ENCODE measurements around the gene MPV17. TPM values are rescaled to one million over a fixed set of nuclear protein-coding genes. Genes with fewer than 3 reads are reported as not detected.

MPV17 gene
- total and polyA plus RNA-seq, 2 of the 13 experiments (the other 11 are each of a cell fraction or from before 2014, with no cell fraction given) = 48.9 to 129 TPM

DNA sequence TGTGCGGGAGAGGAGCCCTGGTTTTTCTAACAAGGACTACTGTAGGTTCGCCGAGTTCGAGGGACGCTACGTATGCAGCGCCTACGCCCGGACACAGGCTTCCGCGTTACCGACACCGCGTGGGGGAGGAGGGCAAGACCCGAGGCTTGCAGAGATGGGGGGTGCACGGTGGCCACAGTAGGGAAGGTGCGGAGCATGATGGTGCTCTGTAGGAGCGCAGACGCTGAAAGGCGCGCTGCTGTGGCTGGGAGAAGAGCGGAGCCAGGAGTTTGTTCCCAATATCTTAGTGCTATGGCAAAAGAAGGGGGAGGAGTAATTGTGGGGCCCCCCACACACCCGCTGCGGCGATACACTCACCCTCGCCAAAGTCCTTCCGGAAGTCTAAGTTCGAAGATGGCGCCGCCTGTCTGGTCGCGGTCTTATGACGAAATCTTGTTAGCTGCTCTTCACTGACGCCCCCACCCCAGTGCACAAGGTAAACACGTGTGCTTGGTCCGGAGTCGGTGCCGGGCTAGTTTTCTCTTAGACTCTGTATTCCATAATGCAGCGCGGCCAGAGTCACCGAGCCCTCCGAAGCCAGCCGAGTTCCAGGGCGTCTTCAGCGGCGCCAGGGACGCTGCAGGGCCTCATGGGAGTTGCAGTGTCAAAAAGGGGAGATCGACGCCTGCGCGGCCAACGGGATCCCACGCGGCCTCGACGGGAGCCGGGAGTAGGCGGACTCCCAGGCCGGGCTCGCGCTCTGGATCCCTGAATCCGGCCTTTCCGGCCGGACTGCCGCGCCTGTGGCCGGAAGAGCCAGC is 33.7 kb upstream of the MPV17 start, which contains the start of gene GTF3C2 (continued):
- TF ChIP-seq, protein P1, sequence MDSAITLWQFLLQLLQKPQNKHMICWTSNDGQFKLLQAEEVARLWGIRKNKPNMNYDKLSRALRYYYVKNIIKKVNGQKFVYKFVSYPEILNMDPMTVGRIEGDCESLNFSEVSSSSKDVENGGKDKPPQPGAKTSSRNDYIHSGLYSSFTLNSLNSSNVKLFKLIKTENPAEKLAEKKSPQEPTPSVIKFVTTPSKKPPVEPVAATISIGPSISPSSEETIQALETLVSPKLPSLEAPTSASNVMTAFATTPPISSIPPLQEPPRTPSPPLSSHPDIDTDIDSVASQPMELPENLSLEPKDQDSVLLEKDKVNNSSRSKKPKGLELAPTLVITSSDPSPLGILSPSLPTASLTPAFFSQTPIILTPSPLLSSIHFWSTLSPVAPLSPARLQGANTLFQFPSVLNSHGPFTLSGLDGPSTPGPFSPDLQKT (CRISPR knock-in tag; IDR thresholded peaks at IDR 0.05; ENCODE audit: borderline replicate concordance) = no peak
- TF ChIP-seq SNRNP70 (IDR thresholded peaks at IDR 0.05; ENCODE audit: low read depth, low read length) (no peak), PCBP1 (IDR thresholded peaks at IDR 0.05; ENCODE audit: borderline replicate concordance, low read depth, low read length) (peak; percentile 92; the same call in 1 of the 2 replicates), FOXA1 (IDR thresholded peaks at IDR 0.05) (peak; percentile 24; the same call in 1 of the 2 replicates), FOXA1 (CRISPR knock-in tag; IDR thresholded peaks at IDR 0.05) (peak; percentile 95), ZSCAN31 (CRISPR knock-in tag; IDR thresholded peaks at IDR 0.05; ENCODE audit: low read depth) (peak; percentile 91), NBN (conservative IDR thresholded peaks at IDR 0.05) (no peak), HNRNPL (IDR thresholded peaks at IDR 0.05; ENCODE audit: low read depth, low read length) (peak; percentile 63), TSC22D2 (CRISPR knock-in tag; IDR thresholded peaks at IDR 0.05; ENCODE audit: borderline replicate concordance) (no peak; the same call in 1 of the 2 replicates), MATR3 (CRISPR knock-in tag; IDR thresholded peaks at IDR 0.05) (no peak), ZNF879 (CRISPR knock-in tag; IDR thresholded peaks at IDR 0.05) (peak; percentile 69), ATAD3A (CRISPR knock-in tag; IDR thresholded peaks at IDR 0.05) (no peak), ZNF746 (CRISPR knock-in tag; IDR thresholded peaks at IDR 0.05) (peak; percentile 55; the same call in 1 of the 2 replicates), PPARG (CRISPR knock-in tag; conservative IDR thresholded peaks at IDR 0.05) (no peak; the same call in 1 of the 2 replicates), SIN3A (IDR thresholded peaks at IDR 0.05; ENCODE audit: borderline replicate concordance, low read depth, low read length) (peak; percentile 89), HDAC2 (CRISPR knock-in tag; IDR thresholded peaks at IDR 0.05) (peak; percentile 40; the same call in 1 of the 2 replicates), ZBTB7A (CRISPR knock-in tag; IDR thresholded peaks at IDR 0.05) (peak; percentile 51; the same call in 1 of the 2 replicates), ZNF563 (CRISPR knock-in tag; IDR thresholded peaks at IDR 0.05) (peak; percentile 87; the same call in 1 of the 2 replicates)
- TF ChIP-seq, protein P2, sequence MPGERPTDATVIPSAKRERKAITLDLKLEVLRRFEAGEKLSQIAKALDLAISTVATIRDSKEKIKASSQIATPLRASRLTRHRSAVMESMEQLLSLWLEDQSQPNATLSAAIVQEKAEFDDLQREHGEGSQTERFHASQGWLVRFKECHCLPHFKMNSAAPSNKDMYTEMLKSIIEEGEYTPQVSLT (CRISPR knock-in tag; IDR thresholded peaks at IDR 0.05; ENCODE audit: borderline replicate concordance, low read depth) = no peak; the same call in 1 of the 2 replicates
- TF ChIP-seq, protein P3, sequence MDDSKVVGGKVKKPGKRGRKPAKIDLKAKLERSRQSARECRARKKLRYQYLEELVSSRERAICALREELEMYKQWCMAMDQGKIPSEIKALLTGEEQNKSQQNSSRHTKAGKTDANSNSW (CRISPR knock-in tag; IDR thresholded peaks at IDR 0.05; ENCODE audit: borderline replicate concordance) = 0 out of 2 replicates have a peak, but pooled peaks have one; percentile 8
- TF ChIP-seq, protein P4, sequence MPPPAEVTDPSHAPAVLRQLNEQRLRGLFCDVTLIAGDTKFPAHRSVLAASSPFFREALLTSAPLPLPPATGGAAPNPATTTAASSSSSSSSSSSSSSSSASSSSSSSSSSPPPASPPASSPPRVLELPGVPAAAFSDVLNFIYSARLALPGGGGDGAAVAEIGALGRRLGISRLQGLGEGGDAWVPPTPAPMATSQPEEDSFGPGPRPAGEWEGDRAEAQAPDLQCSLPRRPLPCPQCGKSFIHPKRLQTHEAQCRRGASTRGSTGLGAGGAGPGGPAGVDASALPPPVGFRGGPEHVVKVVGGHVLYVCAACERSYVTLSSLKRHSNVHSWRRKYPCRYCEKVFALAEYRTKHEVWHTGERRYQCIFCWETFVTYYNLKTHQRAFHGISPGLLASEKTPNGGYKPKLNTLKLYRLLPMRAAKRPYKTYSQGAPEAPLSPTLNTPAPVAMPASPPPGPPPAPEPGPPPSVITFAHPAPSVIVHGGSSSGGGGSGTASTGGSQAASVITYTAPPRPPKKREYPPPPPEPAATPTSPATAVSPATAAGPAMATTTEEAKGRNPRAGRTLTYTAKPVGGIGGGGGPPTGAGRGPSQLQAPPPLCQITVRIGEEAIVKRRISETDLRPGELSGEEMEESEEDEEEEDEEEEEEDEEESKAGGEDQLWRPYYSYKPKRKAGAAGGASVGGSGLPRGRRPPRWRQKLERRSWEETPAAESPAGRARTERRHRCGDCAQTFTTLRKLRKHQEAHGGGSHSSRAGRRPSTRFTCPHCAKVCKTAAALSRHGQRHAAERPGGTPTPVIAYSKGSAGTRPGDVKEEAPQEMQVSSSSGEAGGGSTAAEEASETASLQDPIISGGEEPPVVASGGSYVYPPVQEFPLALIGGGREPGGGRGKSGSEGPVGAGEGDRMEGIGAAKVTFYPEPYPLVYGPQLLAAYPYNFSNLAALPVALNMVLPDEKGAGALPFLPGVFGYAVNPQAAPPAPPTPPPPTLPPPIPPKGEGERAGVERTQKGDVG (CRISPR knock-in tag; IDR thresholded peaks at IDR 0.05; ENCODE audit: borderline replicate concordance) = peak; percentile 71; the same call in 1 of the 2 replicates
- TF ChIP-seq, protein P5, sequence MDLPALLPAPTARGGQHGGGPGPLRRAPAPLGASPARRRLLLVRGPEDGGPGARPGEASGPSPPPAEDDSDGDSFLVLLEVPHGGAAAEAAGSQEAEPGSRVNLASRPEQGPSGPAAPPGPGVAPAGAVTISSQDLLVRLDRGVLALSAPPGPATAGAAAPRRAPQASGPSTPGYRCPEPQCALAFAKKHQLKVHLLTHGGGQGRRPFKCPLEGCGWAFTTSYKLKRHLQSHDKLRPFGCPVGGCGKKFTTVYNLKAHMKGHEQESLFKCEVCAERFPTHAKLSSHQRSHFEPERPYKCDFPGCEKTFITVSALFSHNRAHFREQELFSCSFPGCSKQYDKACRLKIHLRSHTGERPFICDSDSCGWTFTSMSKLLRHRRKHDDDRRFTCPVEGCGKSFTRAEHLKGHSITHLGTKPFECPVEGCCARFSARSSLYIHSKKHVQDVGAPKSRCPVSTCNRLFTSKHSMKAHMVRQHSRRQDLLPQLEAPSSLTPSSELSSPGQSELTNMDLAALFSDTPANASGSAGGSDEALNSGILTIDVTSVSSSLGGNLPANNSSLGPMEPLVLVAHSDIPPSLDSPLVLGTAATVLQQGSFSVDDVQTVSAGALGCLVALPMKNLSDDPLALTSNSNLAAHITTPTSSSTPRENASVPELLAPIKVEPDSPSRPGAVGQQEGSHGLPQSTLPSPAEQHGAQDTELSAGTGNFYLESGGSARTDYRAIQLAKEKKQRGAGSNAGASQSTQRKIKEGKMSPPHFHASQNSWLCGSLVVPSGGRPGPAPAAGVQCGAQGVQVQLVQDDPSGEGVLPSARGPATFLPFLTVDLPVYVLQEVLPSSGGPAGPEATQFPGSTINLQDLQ (CRISPR knock-in tag; IDR thresholded peaks at IDR 0.05) = peak; percentile 79; the same call in 1 of the 2 replicates

Data from HepG2 (cell line).